BJ (cell line): ENCODE results near the gene UROC1. TPM values are rescaled to one million over a fixed set of nuclear protein-coding genes. Genes with fewer than 3 reads are reported as not detected.

Source experiments
- CTCF ChIA-PET: fragments of 350-600 bp; formaldehyde crosslinking; extraction: SDS; loops from one replicate; lab custom pipeline; 2021; ENCODE audit warnings: antibody characterized with exemption, inconsistent platforms; lab: Yijun Ruan, JAX
- POLR2A ChIA-PET: fragments of 300-600 bp; sonication (Branson Sonifier 250); formaldehyde crosslinking; extraction: SDS; loops from one replicate; lab custom pipeline; 2021; ENCODE audit warnings: antibody characterized with exemption; lab: Charles Lee
- DNase-seq: peaks from one replicate; pipeline ENCODE4 v3.0.0-alpha.2; 2011; ENCODE audit warnings: low read depth
- H3K27me3 ChIP-seq: 2 replicates; pipeline ENCODE4 v1.6.0; 2011; ENCODE audit warnings: low read length; ENCODE audit not compliant: control insufficient read depth, insufficient read depth
- H3K36me3 ChIP-seq: 2 replicates; pipeline ENCODE4 v1.5.1; 2011; ENCODE audit warnings: low read length; ENCODE audit not compliant: control insufficient read depth, insufficient read depth
- H3K4me3 ChIP-seq: 2 replicates; pipeline ENCODE4 v1.5.1; 2011; ENCODE audit warnings: low read depth, mild to moderate bottlenecking, control low read depth, low read length
- CTCF ChIP-seq: IDR thresholded peaks from 2 replicates; pipeline ENCODE4 v1.5.1; 2011; ENCODE audit warnings: low read depth, mild to moderate bottlenecking, control low read depth, inconsistent platforms, low read length, moderate library complexity; ENCODE audit not compliant: insufficient read depth
- polyA plus RNA-seq: library from polyadenylated mRNA; depleted of rRNA; stranded (reverse); fragments of >200 nt; gene quantifications from 2 replicates; pipeline ENCODE4 v1.2.3, GENCODE V29; 2011

The UROC1 gene
- polyA plus RNA-seq, 1 experiment, result not detected

- DNase-seq, result no peak
- no peak for TF ChIP-seq CTCF
- ChIA-PET POLR2A (no interaction called here), CTCF (interaction anchor here (1.6 kb wide), 1 partner anchor 314 kb away, joined by 5 read pairs; no protein-coding TSS in a partner anchor)
- Histone ChIP-seq H3K36me3 (peaks cover 17% of the 10 kb centered on the region), H3K27me3 (no peaks in the 10 kb centered on the region), H3K4me3 (no peak overlapping the region)
Measured at GRCh38 chr3:126448136-126448892, 69.3 kb downstream of the UROC1 start.

- no peak overlapping the region for H3K4me3 ChIP-seq
- DNase-seq, result no peak
- peaks cover 17% of the 10 kb centered on the region for H3K36me3 ChIP-seq
- CTCF ChIA-PET, result interaction anchor here (1.6 kb wide), 1 partner anchor 313 kb away, joined by 5 read pairs; no protein-coding TSS in a partner anchor
- H3K27me3 ChIP-seq, result no peaks in the 10 kb centered on the region
- no peak for TF ChIP-seq CTCF
- POLR2A ChIA-PET, result no interaction called here
Measured at GRCh38 chr3:126447456-126448106, 70.0 kb downstream of the UROC1 start.

GRCh38 chr3:126446791-126447190, 70.8 kb downstream of the UROC1 start:
- ChIA-PET POLR2A (no interaction called here), CTCF (interaction anchor here (0.9 to 1.1 kb wide), 2 partner anchors 15 to 313 kb away, joined by 3 read pairs; no protein-coding TSS in a partner anchor)
- H3K4me3 ChIP-seq, result no peak overlapping the region
- H3K27me3 ChIP-seq, result no peaks in the 10 kb centered on the region
- no peak for TF ChIP-seq CTCF
- no peak for DNase-seq
- H3K36me3 ChIP-seq, result peaks cover 15% of the 10 kb centered on the region

- Histone ChIP-seq H3K36me3 (peaks cover 17% of the 10 kb centered on the region), H3K4me3 (no peak overlapping the region), H3K27me3 (no peaks in the 10 kb centered on the region)
- DNase-seq, result no peak
- CTCF ChIA-PET, result interaction anchor here (0.9 to 1.1 kb wide), 2 partner anchors 16 to 312 kb away, joined by 3 read pairs; no protein-coding TSS in a partner anchor
- TF ChIP-seq CTCF, result no peak
- POLR2A ChIA-PET, result no interaction called here
Measured at GRCh38 chr3:126446301-126446700, 71.3 kb downstream of the UROC1 start.

- TF ChIP-seq CTCF, result no peak
- no peak overlapping the region for H3K4me3 ChIP-seq
- POLR2A ChIA-PET, result no interaction called here
- DNase-seq, result no peak
- CTCF ChIA-PET, result no interaction called here
- no peaks in the 10 kb centered on the region for H3K27me3 ChIP-seq
- H3K36me3 ChIP-seq, result peaks cover 14% of the 10 kb centered on the region
Measured at GRCh38 chr3:126445506-126445905, 72.1 kb downstream of the UROC1 start.
